M059J (cell line): ENCODE measurements around the gene TCF20. TPM values are rescaled to one million over a fixed set of nuclear protein-coding genes. Genes with fewer than 3 reads are reported as not detected.

Experiments used
- DNase-seq: peaks from one replicate; pipeline ENCODE4 v3.0.0-alpha.2; 2012; ENCODE audit warnings: low read depth
- total RNA-seq: library from RNA; depleted of rRNA; stranded (reverse); fragments of >200 nt; shearing (Covaris generic); gene quantifications from 2 replicates; pipeline ENCODE4 v1.2.3, GENCODE V29; 2014; rRNA removed

Gene TCF20
- total RNA-seq, 1 experiment from 2014 or later = 21.1 TPM

- DNase-seq = no peak
Observed at GRCh38 chr22:42261296-42261695, 9.2 kb downstream of the TCF20 start.

GRCh38 chr22:42258126-42258525 lies 12.3 kb downstream of the TCF20 start:
- no peak for DNase-seq

GRCh38 chr22:42257386-42257785 lies 13.1 kb downstream of the TCF20 start:
- no peak for DNase-seq

GRCh38 chr22:42256930-42257329 lies 13.5 kb downstream of the TCF20 start:
- no peak for DNase-seq

- no peak for DNase-seq
Observed at GRCh38 chr22:42256220-42256619, 14.2 kb downstream of the TCF20 start.

- no peak for DNase-seq
Observed at GRCh38 chr22:42249831-42250230, 20.6 kb downstream of the TCF20 start.

- no peak for DNase-seq
Observed at GRCh38 chr22:42248995-42249394, 21.5 kb downstream of the TCF20 start.

GRCh38 chr22:42247596-42247995 lies 22.9 kb downstream of the TCF20 start:
- no peak for DNase-seq

GRCh38 chr22:42243802-42244060 lies 26.7 kb downstream of the TCF20 start:
- DNase-seq = no peak

GRCh38 chr22:42236848-42237247 lies 33.6 kb downstream of the TCF20 start:
- DNase-seq = no peak

- DNase-seq = no peak
Observed at GRCh38 chr22:42236268-42236667, 34.2 kb downstream of the TCF20 start.

GRCh38 chr22:42233879-42234278 lies 36.6 kb downstream of the TCF20 start:
- no peak for DNase-seq

GRCh38 chr22:42231929-42232328 lies 38.5 kb downstream of the TCF20 start:
- DNase-seq = no peak

- no peak for DNase-seq
Observed at GRCh38 chr22:42229455-42230149, 40.9 kb downstream of the TCF20 start.

- DNase-seq = no peak
Observed at GRCh38 chr22:42228483-42228882, 42.0 kb downstream of the TCF20 start.

GRCh38 chr22:42227435-42227834 lies 43.0 kb downstream of the TCF20 start:
- DNase-seq = no peak

- DNase-seq = no peak
Observed at GRCh38 chr22:42225841-42226240, 44.6 kb downstream of the TCF20 start.

GRCh38 chr22:42222140-42222539 lies 48.3 kb downstream of the TCF20 start:
- DNase-seq = no peak

Other genes starting within 250 kb of the TCF20 start
- 19.6 and 25.7 TPM in 2 replicates for gene NAGA, start 199.8 kb downstream of the TCF20 start, total RNA-seq
- gene PHETA2, start 196.4 kb downstream of the TCF20 start, total RNA-seq = 0.17 and 0.42 TPM in 2 replicates
- gene SMDT1, start 191.0 kb downstream of the TCF20 start, total RNA-seq = 4.7 and 6.1 TPM in 2 replicates
- 83.4 and 97.2 TPM in 2 replicates for gene NDUFA6, start 179.9 kb downstream of the TCF20 start, total RNA-seq
- gene CYP2D6, start 139.8 kb downstream of the TCF20 start, total RNA-seq = not detected in 2 replicates
- not detected in 2 replicates for gene NFAM1, start 161.8 kb upstream of the TCF20 start, total RNA-seq
- gene RRP7A, start 249.1 kb upstream of the TCF20 start, total RNA-seq = 18.4 and 24.2 TPM in 2 replicates